Parietal lobe (tissue), 2 donors: ENCODE data around the gene ATP6V1G1. TPM values are rescaled to one million over a fixed set of nuclear protein-coding genes. Genes with fewer than 3 reads are reported as not detected.

Source experiments
- small RNA-seq: library from RNA; depleted of rRNA; stranded (forward); fragments of <200 nt; gene quantifications from one replicate; pipeline ENCODE3, GENCODE V24; 2014; ENCODE audit warnings: low replicate concordance
- total RNA-seq: library from RNA; depleted of rRNA; stranded (reverse); fragments of >200 nt; gene quantifications from one replicate; pipeline ENCODE4 v1.2.3, GENCODE V29; 2014

Gene ATP6V1G1, protein sequence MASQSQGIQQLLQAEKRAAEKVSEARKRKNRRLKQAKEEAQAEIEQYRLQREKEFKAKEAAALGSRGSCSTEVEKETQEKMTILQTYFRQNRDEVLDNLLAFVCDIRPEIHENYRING
- 75.7 TPM for total RNA-seq

DNA sequence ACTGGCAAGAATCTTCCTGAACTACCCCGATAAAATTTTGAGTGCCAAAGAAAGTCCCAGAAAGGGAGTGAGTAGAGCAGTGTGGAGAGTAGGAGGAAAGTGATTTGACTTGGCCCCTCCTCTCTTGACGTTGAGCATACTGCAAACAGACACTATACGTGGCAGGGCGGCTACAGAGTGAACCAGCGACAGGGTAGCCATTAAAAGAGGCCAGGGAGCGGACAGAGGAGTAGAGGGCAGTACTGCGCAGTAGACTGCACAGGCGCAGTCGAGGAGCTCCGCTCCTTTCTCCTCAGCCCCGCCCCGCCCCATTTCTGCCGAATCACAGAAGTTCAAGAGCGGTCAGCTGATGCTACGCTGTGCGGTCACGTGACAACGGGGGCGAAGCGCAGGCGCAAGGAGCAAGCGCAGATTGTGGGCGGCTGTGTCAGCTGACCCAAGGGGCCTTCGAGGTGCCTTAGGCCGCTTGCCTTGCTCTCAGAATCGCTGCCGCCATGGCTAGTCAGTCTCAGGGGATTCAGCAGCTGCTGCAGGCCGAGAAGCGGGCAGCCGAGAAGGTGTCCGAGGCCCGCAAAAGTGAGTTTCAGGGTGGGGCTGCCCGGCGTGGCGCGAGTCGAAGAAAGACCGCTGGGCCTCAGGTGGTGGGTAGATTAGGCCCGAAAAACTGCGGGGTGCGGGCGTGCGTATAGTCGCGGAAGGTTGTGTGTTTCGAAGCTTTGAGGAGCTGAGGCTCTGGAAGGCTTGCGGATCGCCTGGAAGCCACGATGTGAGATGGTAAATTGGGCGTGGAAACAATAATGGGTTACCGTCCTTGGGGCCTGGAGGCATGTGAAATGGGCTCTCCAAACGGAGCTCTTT lies at the start of gene ATP6V1G1:
TSS of gene ATP6V1G1 (plus strand) at position 425 of the 858 bp plus-strand sequence. CDS start at position 495, 70 bp downstream.

Small RNA genes lying within 50 kb of the gene (small RNA-seq; reads per million reads assigned to genes)
- gene RF00019 = not detected

Other genes starting within 250 kb of the ATP6V1G1 start
- gene AKNA, start 199.8 kb upstream of the ATP6V1G1 start, total RNA-seq = 16.3 TPM
- 1.9 TPM for gene WHRN, start 82.3 kb upstream of the ATP6V1G1 start, total RNA-seq
- 25.0 TPM for gene TMEM268, start 23.5 kb downstream of the ATP6V1G1 start, total RNA-seq
- gene TEX53, start 70.0 kb downstream of the ATP6V1G1 start, total RNA-seq = not detected
- not detected for gene TEX48, start 94.4 kb downstream of the ATP6V1G1 start, total RNA-seq
- under 0.01 TPM for gene TNFSF15, start 218.3 kb downstream of the ATP6V1G1 start, total RNA-seq